ENCODE measurements around the gene MTA1. TPM values are rescaled to one million over a fixed set of nuclear protein-coding genes. Genes with fewer than 3 reads are reported as not detected.

Gene MTA1
- total and polyA plus RNA-seq, 2 of the 8 experiments (the other 6 are each of a cell fraction or from before 2014, with no cell fraction given), result 73.9 to 221 TPM

DNA sequence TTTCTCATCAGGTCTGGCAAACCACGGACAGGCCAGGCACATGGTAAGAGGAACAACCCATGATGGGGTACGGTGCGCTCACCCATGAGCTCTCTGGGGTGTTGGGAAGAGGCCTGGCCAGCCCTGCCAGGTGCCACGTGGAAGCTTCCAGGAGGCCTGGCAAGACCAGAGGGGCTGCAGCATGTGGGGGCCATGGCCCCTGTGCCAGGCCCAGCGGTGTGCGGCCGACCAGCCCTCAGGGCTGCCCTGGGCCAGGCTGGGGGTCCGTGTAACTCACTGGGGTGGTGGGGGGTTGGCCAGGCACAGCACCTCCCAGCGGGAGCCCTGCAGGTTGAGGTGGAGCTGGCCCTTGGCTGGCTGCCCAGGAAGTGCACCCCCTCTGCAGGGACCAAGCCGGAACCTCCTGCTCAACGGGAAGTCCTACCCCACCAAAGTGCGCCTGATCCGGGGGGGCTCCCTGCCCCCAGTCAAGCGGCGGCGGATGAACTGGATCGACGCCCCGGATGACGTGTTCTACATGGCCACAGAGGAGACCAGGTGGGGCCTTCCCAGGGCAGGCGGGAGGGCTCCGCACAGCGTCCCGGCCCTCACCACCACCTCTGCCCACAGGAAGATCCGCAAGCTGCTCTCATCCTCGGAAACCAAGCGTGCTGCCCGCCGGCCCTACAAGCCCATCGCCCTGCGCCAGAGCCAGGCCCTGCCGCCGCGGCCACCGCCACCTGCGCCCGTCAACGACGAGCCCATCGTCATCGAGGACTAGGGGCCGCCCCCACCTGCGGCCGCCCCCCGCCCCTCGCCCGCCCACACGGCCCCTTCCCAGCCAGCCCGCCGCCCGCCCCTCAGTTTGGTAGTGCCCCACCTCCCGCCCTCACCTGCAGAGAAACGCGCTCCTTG lies 50.1 kb downstream of the MTA1 start (continued):
- TF ChIP-seq RBBP5 (IDR thresholded peaks at IDR 0.05; ENCODE audit: borderline replicate concordance, low read depth, low read length) (no peak), ZNF274 (IDR thresholded peaks at IDR 0.05; ENCODE audit: borderline replicate concordance, extremely low read depth, low read length) (no peak), RNF2 (IDR thresholded peaks at IDR 0.05; ENCODE audit: borderline replicate concordance, low read depth, low read length, missing control alignments, poor library complexity, severe bottlenecking) (no peak), CHD1 (IDR thresholded peaks at IDR 0.05; ENCODE audit: low read depth, low read length) (no peak), TAF1 (IDR thresholded peaks at IDR 0.05; ENCODE audit: low read depth, low read length) (no peak), YY1 (IDR thresholded peaks at IDR 0.05; ENCODE audit: low read depth, low read length) (no peak)

Data from H1 (cell line).